ENCODE results near the gene PLIN4. TPM values are rescaled to one million over a fixed set of nuclear protein-coding genes. Genes with fewer than 3 reads are reported as not detected.

PLIN4 gene
- total RNA-seq, 4 donors from 2014 or later: 65.1 to 689 (median 138) TPM

DNA sequence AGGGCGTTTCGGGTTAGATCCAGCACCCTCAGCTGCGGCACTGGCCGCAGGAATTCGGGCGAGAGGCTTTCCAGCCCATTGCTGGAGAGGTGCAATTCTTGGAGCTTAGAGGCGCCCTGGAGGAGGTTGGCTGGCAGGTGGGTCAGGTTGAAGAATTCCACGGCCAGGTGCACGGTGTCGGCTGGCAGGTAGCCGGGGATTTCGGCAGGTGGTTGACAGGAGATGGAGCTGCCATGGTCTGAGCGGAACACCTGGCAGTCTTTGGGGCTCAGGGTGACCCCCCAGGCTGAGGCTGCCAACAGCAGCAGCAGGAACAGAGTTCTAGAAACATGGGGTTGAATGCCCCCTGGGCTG is 20.3 kb upstream of the PLIN4 start:
- no peaks in the 10 kb centered on the region for H3K36me3 ChIP-seq
- TF ChIP-seq POLR2A (IDR thresholded peaks at IDR 0.05): no peak
- TF ChIP-seq EP300 (IDR thresholded peaks at IDR 0.05): no peak
- TF ChIP-seq, protein P1, sequence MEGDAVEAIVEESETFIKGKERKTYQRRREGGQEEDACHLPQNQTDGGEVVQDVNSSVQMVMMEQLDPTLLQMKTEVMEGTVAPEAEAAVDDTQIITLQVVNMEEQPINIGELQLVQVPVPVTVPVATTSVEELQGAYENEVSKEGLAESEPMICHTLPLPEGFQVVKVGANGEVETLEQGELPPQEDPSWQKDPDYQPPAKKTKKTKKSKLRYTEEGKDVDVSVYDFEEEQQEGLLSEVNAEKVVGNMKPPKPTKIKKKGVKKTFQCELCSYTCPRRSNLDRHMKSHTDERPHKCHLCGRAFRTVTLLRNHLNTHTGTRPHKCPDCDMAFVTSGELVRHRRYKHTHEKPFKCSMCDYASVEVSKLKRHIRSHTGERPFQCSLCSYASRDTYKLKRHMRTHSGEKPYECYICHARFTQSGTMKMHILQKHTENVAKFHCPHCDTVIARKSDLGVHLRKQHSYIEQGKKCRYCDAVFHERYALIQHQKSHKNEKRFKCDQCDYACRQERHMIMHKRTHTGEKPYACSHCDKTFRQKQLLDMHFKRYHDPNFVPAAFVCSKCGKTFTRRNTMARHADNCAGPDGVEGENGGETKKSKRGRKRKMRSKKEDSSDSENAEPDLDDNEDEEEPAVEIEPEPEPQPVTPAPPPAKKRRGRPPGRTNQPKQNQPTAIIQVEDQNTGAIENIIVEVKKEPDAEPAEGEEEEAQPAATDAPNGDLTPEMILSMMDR (IDR thresholded peaks at IDR 0.05): no peak
- no peak overlapping the region for H3K27ac ChIP-seq
- 82 to 85% methylated on average over 10 to 13 of the region's 13 CpGs for WGBS, 2 donors
- H3K9me3 ChIP-seq: peaks cover 0 to 11% (median 0%) of the 10 kb centered on the region in 4 donors
- H3K4me1 ChIP-seq: peaks cover 0 to 23% (median 8%) of the 10 kb centered on the region in 4 donors
- H3K27me3 ChIP-seq: peaks cover 0 to 77% of the 10 kb centered on the region in 2 donors
- no peak for DNase-seq (ENCODE audit: low spot score in 2 of 2)
- no peak overlapping the region for H3K4me3 ChIP-seq

DNA sequence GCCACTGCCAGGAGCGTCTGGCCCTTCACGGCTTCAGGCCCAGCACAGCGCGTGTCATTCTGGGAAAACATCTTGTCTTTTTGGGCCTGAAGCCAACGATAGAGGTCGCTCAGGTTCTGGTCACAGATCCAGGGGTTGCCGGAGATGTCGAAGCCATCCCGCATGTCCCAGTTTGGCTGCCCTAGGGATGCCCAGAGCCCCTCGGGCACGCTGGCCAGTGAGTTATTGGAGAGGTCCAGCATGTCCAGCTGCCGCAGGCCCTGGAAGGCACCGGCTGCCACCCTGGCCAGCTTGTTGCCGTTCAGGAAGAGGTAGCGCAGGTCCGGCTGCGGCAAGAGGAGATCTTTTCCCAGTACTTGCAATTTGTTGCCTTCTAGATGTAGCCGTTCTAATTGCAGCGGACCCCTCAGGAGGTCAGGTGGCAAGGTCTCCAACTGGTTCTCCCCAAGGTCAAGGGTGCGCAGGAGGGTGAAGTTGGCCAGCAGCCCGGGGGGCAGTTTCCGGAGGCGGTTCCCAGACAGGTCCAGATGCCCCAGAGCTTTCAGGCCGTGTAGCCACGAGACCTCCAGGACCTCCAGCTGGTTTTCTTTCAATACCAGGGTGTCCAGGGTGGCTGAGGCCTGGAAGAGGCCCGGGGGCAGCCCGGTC is 19.8 kb upstream of the PLIN4 start:
- peaks cover 0 to 19% (median 8%) of the 10 kb centered on the region in 4 donors for H3K4me1 ChIP-seq
- DNase-seq (ENCODE audit: low spot score in 2 of 2): no peak
- peaks cover 0 to 11% (median 0%) of the 10 kb centered on the region in 4 donors for H3K9me3 ChIP-seq
- TF ChIP-seq POLR2A (IDR thresholded peaks at IDR 0.05): no peak
- no peak for TF ChIP-seq EP300 (IDR thresholded peaks at IDR 0.05)
- 73 to 77% methylated on average over 17 to 26 of the region's 27 CpGs for WGBS, 2 donors
- H3K36me3 ChIP-seq: no peaks in the 10 kb centered on the region
- peaks cover 0 to 79% of the 10 kb centered on the region in 2 donors for H3K27me3 ChIP-seq
- H3K4me3 ChIP-seq: no peak overlapping the region
- H3K27ac ChIP-seq: no peak overlapping the region

DNA sequence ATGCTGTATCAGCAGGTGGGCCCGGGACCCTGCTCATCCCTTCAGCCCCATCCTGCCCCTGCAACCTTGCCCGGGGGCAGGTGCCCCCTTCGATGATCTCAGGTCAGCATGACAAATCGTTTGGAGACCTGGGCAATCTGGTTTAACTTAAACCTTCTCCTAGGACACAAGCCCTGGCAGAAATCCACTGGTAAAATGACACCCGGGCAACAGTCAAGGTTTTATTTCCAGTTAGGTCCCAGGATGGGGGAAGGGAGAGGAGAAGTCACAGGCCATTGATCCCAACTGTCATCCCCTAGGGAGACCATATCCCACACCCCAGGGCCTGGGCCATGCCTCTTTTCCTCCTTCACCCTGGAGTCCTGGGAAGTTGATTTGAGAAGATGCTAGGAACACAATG is 18.5 kb upstream of the PLIN4 start:
- H3K27me3 ChIP-seq: peaks cover 0 to 76% of the 10 kb centered on the region in 2 donors
- H3K9me3 ChIP-seq: peaks cover 0 to 11% (median 0%) of the 10 kb centered on the region in 4 donors
- H3K27ac ChIP-seq: no peak overlapping the region
- 51 to 59% methylated on average over 5 of the region's 5 CpGs for WGBS, 2 donors
- H3K4me3 ChIP-seq: no peak overlapping the region
- peaks cover 0 to 14% (median 8%) of the 10 kb centered on the region in 4 donors for H3K4me1 ChIP-seq
- H3K36me3 ChIP-seq: no peaks in the 10 kb centered on the region
- no peak for DNase-seq (ENCODE audit: low spot score in 2 of 2)
- TF ChIP-seq, protein P1 (IDR thresholded peaks at IDR 0.05): no peak
- TF ChIP-seq POLR2A (IDR thresholded peaks at IDR 0.05) (no peak), EP300 (IDR thresholded peaks at IDR 0.05) (no peak)

DNA sequence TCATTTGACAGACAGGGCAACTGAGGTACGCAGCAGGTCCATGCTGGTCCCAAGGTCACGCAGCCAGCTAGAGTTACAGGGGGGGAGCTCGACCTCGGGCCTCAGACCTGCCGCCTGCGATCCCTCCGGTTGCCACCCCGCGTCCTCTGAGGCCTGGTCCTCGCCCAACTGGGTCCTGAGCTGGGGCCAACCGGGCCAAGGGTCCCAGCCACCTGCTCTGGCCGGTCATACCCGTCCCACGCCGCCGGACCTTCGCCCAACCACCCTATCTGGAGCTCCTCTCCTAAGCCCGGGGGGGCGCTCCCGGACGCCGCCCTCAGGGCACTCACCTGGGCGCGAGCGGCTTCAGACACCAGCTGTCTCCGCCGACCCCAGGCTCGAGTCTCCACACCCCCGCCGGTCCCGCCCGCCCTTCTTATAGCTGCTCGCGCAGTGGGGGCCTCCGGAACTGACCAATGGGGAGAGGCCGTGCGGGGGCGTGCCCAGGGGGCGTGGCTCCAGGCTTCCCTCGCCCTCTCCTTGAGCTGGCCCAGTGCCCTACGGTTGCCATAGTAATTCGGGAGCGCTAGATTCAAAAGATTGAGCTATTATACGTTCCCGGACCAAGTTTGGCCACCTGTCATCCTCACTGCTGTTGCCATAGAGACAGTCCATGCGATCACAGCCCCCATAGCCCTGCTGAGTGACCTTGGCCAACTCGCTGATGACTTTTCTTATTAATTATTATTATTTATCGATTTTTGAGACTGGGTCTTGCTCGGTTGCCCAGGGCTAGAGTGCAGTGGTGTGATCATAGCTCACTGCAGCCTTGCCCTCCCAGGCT is 16.8 kb upstream of the PLIN4 start, which contains the start of gene PLIN5:
TSS of gene PLIN5 (minus strand) at position 389 of the 823 bp plus-strand sequence. CDS start 1,150 bp downstream, outside the sequence.
- DNase-seq (ENCODE audit: low spot score in 2 of 2): peak in 1 of 2 donors; percentile 43
- peak within 1 kb of the TSS in 1 of 4 donors; percentile 38 for H3K27ac ChIP-seq
- 8 to 14% methylated on average over 19 to 42 of the region's 49 CpGs for WGBS, 2 donors
- no peak for TF ChIP-seq POLR2A (IDR thresholded peaks at IDR 0.05)
- TF ChIP-seq EP300 (IDR thresholded peaks at IDR 0.05): no peak
- TF ChIP-seq, protein P1 (IDR thresholded peaks at IDR 0.05): no peak
- peaks cover 0 to 14% (median 8%) of the 10 kb centered on the region in 4 donors for H3K4me1 ChIP-seq
- H3K36me3 ChIP-seq: no peaks in the 10 kb centered on the region
- H3K27me3 ChIP-seq: peaks cover 0 to 86% of the 10 kb centered on the region in 2 donors
- no peaks in the 10 kb centered on the region for H3K9me3 ChIP-seq
- peak within 1 kb of the TSS in 1 of 4 donors; percentile 38 for H3K4me3 ChIP-seq

DNA sequence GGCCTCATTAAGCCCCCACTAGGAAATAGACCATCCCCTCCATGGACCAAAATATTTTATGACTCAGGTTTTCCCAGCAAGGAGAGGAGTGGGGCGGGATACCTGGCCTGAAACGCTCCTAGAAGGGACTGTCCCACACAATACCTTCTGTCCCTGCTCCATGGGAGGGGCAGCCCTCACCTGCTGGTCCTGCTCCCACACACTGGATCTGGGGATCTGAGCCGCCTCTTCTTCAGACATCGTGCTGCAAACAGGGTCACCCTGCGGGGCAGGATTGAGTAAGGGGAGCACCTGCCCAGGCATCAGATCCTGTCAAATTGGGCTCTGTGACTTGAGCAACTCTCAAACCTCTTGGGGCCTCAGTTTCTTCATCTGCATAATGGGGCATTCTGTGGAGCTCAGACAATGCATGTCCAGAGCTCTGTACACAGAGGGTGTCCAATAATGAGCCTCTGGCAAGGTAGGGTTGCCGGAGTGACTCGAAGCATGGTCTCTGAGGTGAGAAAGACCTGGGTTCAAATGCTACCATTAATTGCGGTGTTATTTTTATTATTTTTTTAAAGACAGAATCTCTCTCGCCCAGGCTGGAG is 15.6 kb upstream of the PLIN4 start:
- H3K27ac ChIP-seq: no peak overlapping the region
- 77 to 83% methylated on average over 8 to 9 of the region's 9 CpGs for WGBS, 2 donors

More for the DNA sequence above, 15.6 kb upstream of the PLIN4 start:
- H3K36me3 ChIP-seq: no peaks in the 10 kb centered on the region
- H3K9me3 ChIP-seq: no peaks in the 10 kb centered on the region
- peaks cover 0 to 78% of the 10 kb centered on the region in 2 donors for H3K27me3 ChIP-seq
- TF ChIP-seq, protein P1 (IDR thresholded peaks at IDR 0.05): no peak
- TF ChIP-seq POLR2A (IDR thresholded peaks at IDR 0.05) (no peak), EP300 (IDR thresholded peaks at IDR 0.05) (no peak)
- H3K4me1 ChIP-seq: peaks cover 0 to 14% (median 8%) of the 10 kb centered on the region in 4 donors
- no peak for DNase-seq (ENCODE audit: low spot score in 2 of 2)
- H3K4me3 ChIP-seq: no peak overlapping the region
